Activated CD8-positive, alpha-beta T cell treated with anti-CD3 and anti-CD28 coated beads for 36 hours (primary cell): Measurements from ENCODE around the gene CDK8. TPM values are rescaled to one million over a fixed set of nuclear protein-coding genes. Genes with fewer than 3 reads are reported as not detected.

Experiments used
- ATAC-seq: fragments of 200-7000 bp; cut with Tn5 transposase; one replicate; pipeline ENCODE4 v1.10.0; 2021; ENCODE audit warnings: mild to moderate bottlenecking, moderate library complexity
- CTCF ChIA-PET: fragments of 350-600 bp; sonication (Branson Sonifier 250); formaldehyde crosslinking; loops from one replicate; lab custom pipeline; 2021; ENCODE audit warnings: antibody characterized with exemption; lab: Charles Lee
- POLR2A ChIA-PET: fragments of 350-600 bp; sonication (Branson Sonifier 250); formaldehyde crosslinking; loops from one replicate; lab custom pipeline; 2021; ENCODE audit warnings: antibody characterized with exemption; lab: Charles Lee
- DNase-seq: peaks from one replicate; pipeline ENCODE4 v3.0.0-alpha.2; 2020
- H3K27ac Mint-ChIP-seq: one replicate; pipeline ENCODE4 v1.8.0; 2021; ENCODE audit warnings: mild to moderate bottlenecking, mixed read lengths
- H3K27me3 Mint-ChIP-seq: one replicate; pipeline ENCODE4 v1.8.0; 2021; ENCODE audit warnings: mixed read lengths
- H3K36me3 Mint-ChIP-seq: one replicate; pipeline ENCODE4 v1.8.0; 2021; ENCODE audit warnings: low read depth, mixed read lengths
- H3K4me1 Mint-ChIP-seq: one replicate; pipeline ENCODE4 v1.8.0; 2021; ENCODE audit warnings: low read depth, mixed read lengths
- H3K4me3 Mint-ChIP-seq: one replicate; pipeline ENCODE4 v1.8.0; 2021; ENCODE audit warnings: mild to moderate bottlenecking, moderate library complexity, mixed read lengths
- H3K9me3 Mint-ChIP-seq: one replicate; pipeline ENCODE4 v1.8.0; 2021; ENCODE audit warnings: mixed read lengths
- intact Hi-C: fragments of 100-400 bp; cut with micrococcal nuclease; formaldehyde crosslinking; loops from one replicate; pipeline ENCODE4 v1.10.0; 2022
- total RNA-seq, 2 experiments: library from RNA; stranded (reverse); gene quantifications; one replicate each; pipeline ENCODE4 v1.2.3, GENCODE V29; 2021
- TF ChIP-seq, protein P1 (sequence below): fragments of 200-600 bp; IDR thresholded peaks from one replicate; pipeline ENCODE4 v1.8.0; 2022; ENCODE audit warnings: antibody characterized with exemption, mild to moderate bottlenecking

Gene CDK8
- total RNA-seq, 2 experiments from 2014 or later, result 19.7 to 20.0 TPM

DNA sequence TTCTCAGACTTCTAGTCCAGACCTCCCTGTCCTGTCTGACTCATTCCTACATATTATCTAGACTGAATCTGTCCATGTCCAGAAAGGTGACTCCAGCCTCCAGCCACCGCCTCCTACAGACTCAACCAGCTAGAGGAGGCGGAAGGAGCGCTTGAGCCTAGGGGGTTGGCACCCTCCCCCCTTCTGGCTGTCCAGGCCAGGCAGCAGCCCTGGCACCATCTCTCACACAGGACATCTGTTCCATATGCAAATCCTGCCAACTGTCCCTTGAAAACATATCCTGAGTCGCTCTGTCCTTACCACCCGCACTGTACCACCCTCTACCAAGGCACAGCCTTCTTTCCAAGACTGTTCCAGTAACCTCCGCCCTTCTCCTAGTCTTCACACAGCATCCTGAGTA is 152.9 kb downstream of the CDK8 start:
- POLR2A ChIA-PET, result no interaction called here
- Mint-ChIP-seq H3K27me3 (no peaks in the 10 kb centered on the region), H3K4me3 (no peak overlapping the region), H3K27ac (no peak overlapping the region), H3K4me1 (no peaks in the 10 kb centered on the region), H3K9me3 (no peaks in the 10 kb centered on the region), H3K36me3 (peaks cover 8% of the 10 kb centered on the region)
- no peak for ATAC-seq
- intact Hi-C loops, result no loop called here
- DNase-seq, result no peak
- TF ChIP-seq, protein P1, sequence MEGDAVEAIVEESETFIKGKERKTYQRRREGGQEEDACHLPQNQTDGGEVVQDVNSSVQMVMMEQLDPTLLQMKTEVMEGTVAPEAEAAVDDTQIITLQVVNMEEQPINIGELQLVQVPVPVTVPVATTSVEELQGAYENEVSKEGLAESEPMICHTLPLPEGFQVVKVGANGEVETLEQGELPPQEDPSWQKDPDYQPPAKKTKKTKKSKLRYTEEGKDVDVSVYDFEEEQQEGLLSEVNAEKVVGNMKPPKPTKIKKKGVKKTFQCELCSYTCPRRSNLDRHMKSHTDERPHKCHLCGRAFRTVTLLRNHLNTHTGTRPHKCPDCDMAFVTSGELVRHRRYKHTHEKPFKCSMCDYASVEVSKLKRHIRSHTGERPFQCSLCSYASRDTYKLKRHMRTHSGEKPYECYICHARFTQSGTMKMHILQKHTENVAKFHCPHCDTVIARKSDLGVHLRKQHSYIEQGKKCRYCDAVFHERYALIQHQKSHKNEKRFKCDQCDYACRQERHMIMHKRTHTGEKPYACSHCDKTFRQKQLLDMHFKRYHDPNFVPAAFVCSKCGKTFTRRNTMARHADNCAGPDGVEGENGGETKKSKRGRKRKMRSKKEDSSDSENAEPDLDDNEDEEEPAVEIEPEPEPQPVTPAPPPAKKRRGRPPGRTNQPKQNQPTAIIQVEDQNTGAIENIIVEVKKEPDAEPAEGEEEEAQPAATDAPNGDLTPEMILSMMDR, result no peak
- CTCF ChIA-PET, result no interaction called here

DNA sequence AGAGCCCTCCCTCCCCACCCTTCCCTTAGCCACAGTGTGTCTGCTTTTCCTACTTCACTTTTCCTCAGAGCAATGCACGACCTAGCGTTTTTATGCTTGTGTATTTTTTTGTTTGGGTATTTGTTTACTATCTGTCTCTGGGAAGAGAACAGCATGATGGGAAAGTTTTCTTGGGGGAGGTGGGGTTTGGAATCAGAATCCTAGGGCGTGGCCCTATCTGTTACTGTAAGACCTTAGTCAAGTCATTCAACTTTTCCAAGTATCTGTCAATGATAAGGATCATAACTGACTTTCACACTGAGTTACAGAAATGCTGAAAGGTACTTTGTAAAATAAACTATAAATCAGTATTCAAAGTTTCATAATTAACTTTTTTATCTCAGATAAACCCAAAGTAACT is 157.3 kb downstream of the CDK8 start:
- ATAC-seq, result no peak
- POLR2A ChIA-PET, result no interaction called here

DNA sequence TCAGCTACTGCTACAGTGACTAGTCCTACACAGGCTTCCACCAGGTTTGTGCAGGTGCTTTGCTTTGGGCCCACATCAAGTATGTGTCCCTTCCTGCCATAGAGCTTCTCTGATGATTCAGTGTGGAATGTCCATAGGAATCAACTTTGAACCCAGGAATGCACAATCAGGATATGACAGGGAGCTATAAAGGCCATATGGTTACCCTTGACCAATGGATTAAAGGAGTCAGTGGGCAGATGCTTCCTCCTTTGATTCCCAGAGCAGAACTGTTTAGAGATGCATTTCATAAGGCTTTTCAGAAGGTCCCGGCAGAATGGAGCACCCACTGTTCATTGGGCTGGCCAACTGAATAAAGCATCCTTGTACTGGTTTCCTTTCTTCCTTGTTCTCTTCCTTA is 158.3 kb downstream of the CDK8 start:
- POLR2A ChIA-PET, result no interaction called here
- TF ChIP-seq, protein P1, result no peak
- no peaks in the 10 kb centered on the region for H3K27me3 Mint-ChIP-seq
- H3K9me3 Mint-ChIP-seq, result peaks cover 4% of the 10 kb centered on the region
- no peaks in the 10 kb centered on the region for H3K36me3 Mint-ChIP-seq
- DNase-seq (no peak), ATAC-seq (no peak)
- H3K4me1 Mint-ChIP-seq, result no peaks in the 10 kb centered on the region
- intact Hi-C loops, result no loop called here
- H3K27ac Mint-ChIP-seq, result no peak overlapping the region
- no peak overlapping the region for H3K4me3 Mint-ChIP-seq
- CTCF ChIA-PET, result interaction anchor here (0.7 kb wide), 1 partner anchor 20 kb away, joined by 3 read pairs; no protein-coding TSS in a partner anchor

More for the DNA sequence above, 157.3 kb downstream of the CDK8 start:
- intact Hi-C loops, result no loop called here
- no peaks in the 10 kb centered on the region for H3K27me3 Mint-ChIP-seq
- no peak for DNase-seq
- CTCF ChIA-PET, result interaction anchor here (1.3 kb wide), 1 partner anchor 15 kb away, joined by 4 read pairs; no protein-coding TSS in a partner anchor
- peaks cover 4% of the 10 kb centered on the region for H3K9me3 Mint-ChIP-seq
- no peak overlapping the region for H3K4me3 Mint-ChIP-seq
- H3K36me3 Mint-ChIP-seq, result peaks cover 4% of the 10 kb centered on the region
- no peak overlapping the region for H3K27ac Mint-ChIP-seq
- H3K4me1 Mint-ChIP-seq, result no peaks in the 10 kb centered on the region
- TF ChIP-seq, protein P1, result no peak

DNA sequence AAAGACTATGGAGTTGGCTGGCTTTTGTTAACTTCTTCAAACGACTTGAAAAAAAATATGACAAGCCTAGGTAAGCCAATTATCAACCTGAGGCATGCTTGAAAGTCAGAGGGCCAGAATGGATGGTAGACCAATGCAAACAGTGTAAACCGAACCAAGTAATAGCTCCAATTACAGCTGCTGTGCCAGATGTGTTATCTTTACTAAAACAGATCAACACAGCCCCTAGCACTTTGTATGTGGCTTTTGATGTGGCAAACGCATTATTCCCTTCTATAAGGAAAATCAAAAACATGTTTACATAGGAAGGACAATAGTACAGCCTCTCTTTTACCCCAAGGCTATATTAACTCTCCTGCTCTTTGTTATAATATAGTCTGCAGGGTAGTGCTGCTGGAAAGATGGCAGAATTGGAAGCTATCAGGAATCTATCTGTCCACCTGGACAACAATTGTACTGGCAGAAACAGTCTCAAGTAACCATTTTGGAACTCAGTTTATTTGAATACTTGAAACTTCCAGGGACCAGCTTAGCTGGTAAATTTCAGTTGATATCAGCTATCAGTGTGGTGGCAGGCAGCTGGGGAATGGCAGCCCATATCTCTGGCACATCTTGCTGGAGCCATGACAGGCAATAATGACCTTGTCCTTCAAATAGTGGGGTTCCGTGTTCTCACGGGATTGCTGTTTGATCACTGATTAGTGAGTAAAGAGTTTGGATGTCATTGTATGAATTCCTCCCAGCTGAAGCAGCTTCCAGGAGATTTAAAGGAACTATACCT is 159.2 kb downstream of the CDK8 start:
- ChIA-PET CTCF (no interaction called here), POLR2A (no interaction called here)
- Mint-ChIP-seq H3K4me3 (no peak overlapping the region), H3K27ac (no peak overlapping the region), H3K4me1 (no peaks in the 10 kb centered on the region), H3K9me3 (peaks cover 4% of the 10 kb centered on the region), H3K27me3 (no peaks in the 10 kb centered on the region), H3K36me3 (no peaks in the 10 kb centered on the region)
- DNase-seq (no peak), ATAC-seq (no peak)
- intact Hi-C loops, result no loop called here
- TF ChIP-seq, protein P1, result no peak

DNA sequence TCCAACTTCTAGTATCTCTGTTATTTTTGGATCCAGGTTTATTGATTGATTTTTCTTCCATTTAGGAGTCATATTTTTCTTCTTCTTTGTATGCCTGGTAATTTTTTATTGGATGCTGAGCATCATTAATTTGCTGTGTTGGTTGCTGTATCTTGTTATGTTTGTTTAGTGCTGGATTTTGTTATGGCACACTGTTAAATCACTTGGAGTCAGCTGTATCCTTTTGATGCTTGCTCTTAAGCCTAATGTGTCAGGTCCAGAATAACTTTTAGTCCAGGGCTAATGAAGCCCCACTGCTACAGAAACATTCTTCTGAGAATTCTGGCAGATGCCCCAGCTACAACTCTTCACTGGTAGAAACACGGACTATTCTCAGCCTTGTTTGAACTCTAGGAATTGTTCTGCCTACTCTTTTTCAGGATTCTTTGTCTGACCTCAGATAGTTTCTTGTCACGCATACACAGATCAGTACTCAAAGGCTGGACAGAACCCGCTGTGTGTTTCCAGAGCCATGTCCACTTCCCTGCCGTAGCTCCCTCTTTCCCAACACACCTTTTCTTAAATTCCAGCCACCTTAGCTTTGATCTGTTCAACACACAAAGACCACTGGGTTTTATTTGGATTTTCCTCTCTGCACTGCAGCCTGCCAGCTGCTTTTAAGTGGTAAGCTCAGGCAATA is 166.5 kb downstream of the CDK8 start:
- Mint-ChIP-seq H3K4me3 (no peak overlapping the region), H3K9me3 (no peaks in the 10 kb centered on the region), H3K36me3 (no peaks in the 10 kb centered on the region), H3K4me1 (no peaks in the 10 kb centered on the region), H3K27ac (no peak overlapping the region), H3K27me3 (no peaks in the 10 kb centered on the region)
- DNase-seq, result no peak
- ChIA-PET CTCF (interaction anchor here (1.7 kb wide), 1 partner anchor 20 kb away, joined by 4 read pairs; no protein-coding TSS in a partner anchor), POLR2A (interaction anchor here (0.6 to 1.2 kb wide), 2 partner anchors 48 to 55 kb away, joined by 3 read pairs; no protein-coding TSS in a partner anchor)
- TF ChIP-seq, protein P1, result no peak
- ATAC-seq, result no peak
- intact Hi-C loops, result no loop called here
